Smooth muscle cell of the brain vasculature (primary cell): ENCODE results near the gene NRXN3.

Source experiments
- DNase-seq: peaks from one replicate; pipeline ENCODE4 v3.0.0-alpha.2; 2012; ENCODE audit warnings: low read depth, low spot score

Gene NRXN3

GRCh38 chr14:79791055-79791732 lies 1621.0 kb downstream of the NRXN3 start:
- no peak for DNase-seq

GRCh38 chr14:79802093-79802492 lies 1631.9 kb downstream of the NRXN3 start:
- no peak for DNase-seq

GRCh38 chr14:79805636-79806035 lies 1635.5 kb downstream of the NRXN3 start:
- DNase-seq = no peak

GRCh38 chr14:79809849-79810612 lies 1639.9 kb downstream of the NRXN3 start:
- DNase-seq = no peak

- DNase-seq = no peak
These were observed 1650.8 kb downstream of the NRXN3 start for GRCh38 chr14:79820866-79821535.

- DNase-seq = no peak
These were observed 1651.9 kb downstream of the NRXN3 start for GRCh38 chr14:79822034-79822433.

- no peak for DNase-seq
These were observed 1654.9 kb downstream of the NRXN3 start for GRCh38 chr14:79825046-79825521.

- DNase-seq = no peak
These were observed 1656.2 kb downstream of the NRXN3 start for GRCh38 chr14:79826362-79826761.

GRCh38 chr14:79829405-79830166 lies 1659.4 kb downstream of the NRXN3 start:
- DNase-seq = no peak

GRCh38 chr14:79831195-79831892 lies 1661.2 kb downstream of the NRXN3 start:
- DNase-seq = no peak

GRCh38 chr14:79833781-79834180 lies 1663.6 kb downstream of the NRXN3 start:
- DNase-seq = no peak

GRCh38 chr14:79834868-79835267 lies 1664.7 kb downstream of the NRXN3 start:
- no peak for DNase-seq

GRCh38 chr14:79836577-79836976 lies 1666.4 kb downstream of the NRXN3 start:
- no peak for DNase-seq

GRCh38 chr14:79837699-79838098 lies 1667.5 kb downstream of the NRXN3 start:
- DNase-seq = no peak

- no peak for DNase-seq
These were observed 1669.9 kb downstream of the NRXN3 start for GRCh38 chr14:79840103-79840502.

GRCh38 chr14:79840831-79841230 lies 1670.7 kb downstream of the NRXN3 start:
- no peak for DNase-seq

GRCh38 chr14:79841433-79841832 lies 1671.3 kb downstream of the NRXN3 start:
- no peak for DNase-seq

- no peak for DNase-seq
These were observed 1672.1 kb downstream of the NRXN3 start for GRCh38 chr14:79842270-79842669.

GRCh38 chr14:79852950-79853744 lies 1683.0 kb downstream of the NRXN3 start:
- DNase-seq = no peak

- DNase-seq = no peak
These were observed 1685.6 kb downstream of the NRXN3 start for GRCh38 chr14:79855789-79856188.
